Ishikawa (cell line): ENCODE measurements around the gene SIGLEC9.

Experiments used
- CREB1 ChIP-seq: IDR thresholded peaks from 2 replicates; pipeline ENCODE4 v1.6.1; 2012; ENCODE audit warnings: low read depth
- EGR1 ChIP-seq: IDR thresholded peaks from 2 replicates; pipeline ENCODE4 v1.6.1; 2012
- EP300 ChIP-seq: IDR thresholded peaks from 2 replicates; pipeline ENCODE4 v1.6.1; 2012; ENCODE audit warnings: borderline replicate concordance
- TAF1 ChIP-seq: IDR thresholded peaks from 2 replicates; pipeline ENCODE4 v1.6.1; 2012; ENCODE audit warnings: low read depth, mild to moderate bottlenecking
- TCF12 ChIP-seq: IDR thresholded peaks from 2 replicates; pipeline ENCODE4 v1.6.1; 2012; ENCODE audit warnings: low read depth
- TEAD4 ChIP-seq: IDR thresholded peaks from 2 replicates; pipeline ENCODE4 v1.6.1; 2012
- YY1 ChIP-seq: IDR thresholded peaks from 2 replicates; pipeline ENCODE4 v1.6.1; 2012; ENCODE audit warnings: low read depth
- ZBTB7A ChIP-seq: IDR thresholded peaks from 2 replicates; pipeline ENCODE4 v1.6.1; 2012; ENCODE audit warnings: low read depth
- TF ChIP-seq, protein P1 (sequence below): IDR thresholded peaks from 2 replicates; pipeline ENCODE4 v1.6.1; 2012; ENCODE audit warnings: low read depth, mild to moderate bottlenecking
- TF ChIP-seq, protein P2 (sequence below): IDR thresholded peaks from 2 replicates; pipeline ENCODE4 v1.6.1; 2012

DNA sequence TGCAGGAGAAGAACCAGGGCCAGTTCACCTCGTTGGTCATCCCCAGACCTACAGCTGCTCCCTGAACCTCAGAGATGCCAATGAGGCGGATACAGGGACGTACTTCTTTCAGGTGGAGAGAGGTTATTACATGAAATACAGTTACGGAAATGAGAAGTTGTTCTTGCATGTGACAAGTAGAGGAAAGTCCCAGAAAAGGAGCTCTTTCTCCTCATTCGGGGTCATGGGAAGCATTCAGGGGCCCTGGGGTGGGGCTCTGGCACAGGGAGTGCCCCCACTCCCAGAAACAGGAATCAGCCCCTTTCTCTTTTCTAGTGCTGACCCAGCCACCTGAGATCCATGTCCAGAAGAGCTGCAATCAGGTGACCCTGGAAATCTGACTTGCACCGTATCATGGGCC is 4.5 kb upstream of the SIGLEC9 start:
- TF ChIP-seq TAF1 (no peak), TEAD4 (no peak), CREB1 (no peak), TCF12 (no peak), ZBTB7A (no peak), EGR1 (no peak), EP300 (no peak), YY1 (no peak)
- TF ChIP-seq, protein P1, sequence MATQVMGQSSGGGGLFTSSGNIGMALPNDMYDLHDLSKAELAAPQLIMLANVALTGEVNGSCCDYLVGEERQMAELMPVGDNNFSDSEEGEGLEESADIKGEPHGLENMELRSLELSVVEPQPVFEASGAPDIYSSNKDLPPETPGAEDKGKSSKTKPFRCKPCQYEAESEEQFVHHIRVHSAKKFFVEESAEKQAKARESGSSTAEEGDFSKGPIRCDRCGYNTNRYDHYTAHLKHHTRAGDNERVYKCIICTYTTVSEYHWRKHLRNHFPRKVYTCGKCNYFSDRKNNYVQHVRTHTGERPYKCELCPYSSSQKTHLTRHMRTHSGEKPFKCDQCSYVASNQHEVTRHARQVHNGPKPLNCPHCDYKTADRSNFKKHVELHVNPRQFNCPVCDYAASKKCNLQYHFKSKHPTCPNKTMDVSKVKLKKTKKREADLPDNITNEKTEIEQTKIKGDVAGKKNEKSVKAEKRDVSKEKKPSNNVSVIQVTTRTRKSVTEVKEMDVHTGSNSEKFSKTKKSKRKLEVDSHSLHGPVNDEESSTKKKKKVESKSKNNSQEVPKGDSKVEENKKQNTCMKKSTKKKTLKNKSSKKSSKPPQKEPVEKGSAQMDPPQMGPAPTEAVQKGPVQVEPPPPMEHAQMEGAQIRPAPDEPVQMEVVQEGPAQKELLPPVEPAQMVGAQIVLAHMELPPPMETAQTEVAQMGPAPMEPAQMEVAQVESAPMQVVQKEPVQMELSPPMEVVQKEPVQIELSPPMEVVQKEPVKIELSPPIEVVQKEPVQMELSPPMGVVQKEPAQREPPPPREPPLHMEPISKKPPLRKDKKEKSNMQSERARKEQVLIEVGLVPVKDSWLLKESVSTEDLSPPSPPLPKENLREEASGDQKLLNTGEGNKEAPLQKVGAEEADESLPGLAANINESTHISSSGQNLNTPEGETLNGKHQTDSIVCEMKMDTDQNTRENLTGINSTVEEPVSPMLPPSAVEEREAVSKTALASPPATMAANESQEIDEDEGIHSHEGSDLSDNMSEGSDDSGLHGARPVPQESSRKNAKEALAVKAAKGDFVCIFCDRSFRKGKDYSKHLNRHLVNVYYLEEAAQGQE: no peak
- TF ChIP-seq, protein P2, sequence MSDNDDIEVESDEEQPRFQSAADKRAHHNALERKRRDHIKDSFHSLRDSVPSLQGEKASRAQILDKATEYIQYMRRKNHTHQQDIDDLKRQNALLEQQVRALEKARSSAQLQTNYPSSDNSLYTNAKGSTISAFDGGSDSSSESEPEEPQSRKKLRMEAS: no peak
